ENCODE data around the gene SLC41A3.

DNA sequence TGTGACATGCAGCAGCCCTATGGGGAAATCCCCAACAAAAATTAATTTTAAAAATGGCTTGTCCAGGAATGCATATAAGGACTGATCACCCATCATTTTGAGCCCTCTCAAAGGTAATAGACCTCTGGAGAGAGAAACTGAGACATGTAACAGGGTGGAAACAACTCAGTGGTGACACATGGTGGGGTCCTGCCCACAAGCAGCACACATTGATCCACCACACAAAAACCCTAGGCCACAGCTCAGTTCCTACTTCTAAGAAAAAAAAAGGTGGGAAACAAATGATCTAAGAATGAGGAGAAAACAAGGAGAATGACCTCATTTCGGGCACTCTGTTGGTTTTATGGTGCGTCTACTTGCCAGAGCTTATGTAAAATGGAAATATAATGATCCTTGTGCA is 1.9 kb upstream of the SLC41A3 start:
- TF ChIP-seq, protein P1, sequence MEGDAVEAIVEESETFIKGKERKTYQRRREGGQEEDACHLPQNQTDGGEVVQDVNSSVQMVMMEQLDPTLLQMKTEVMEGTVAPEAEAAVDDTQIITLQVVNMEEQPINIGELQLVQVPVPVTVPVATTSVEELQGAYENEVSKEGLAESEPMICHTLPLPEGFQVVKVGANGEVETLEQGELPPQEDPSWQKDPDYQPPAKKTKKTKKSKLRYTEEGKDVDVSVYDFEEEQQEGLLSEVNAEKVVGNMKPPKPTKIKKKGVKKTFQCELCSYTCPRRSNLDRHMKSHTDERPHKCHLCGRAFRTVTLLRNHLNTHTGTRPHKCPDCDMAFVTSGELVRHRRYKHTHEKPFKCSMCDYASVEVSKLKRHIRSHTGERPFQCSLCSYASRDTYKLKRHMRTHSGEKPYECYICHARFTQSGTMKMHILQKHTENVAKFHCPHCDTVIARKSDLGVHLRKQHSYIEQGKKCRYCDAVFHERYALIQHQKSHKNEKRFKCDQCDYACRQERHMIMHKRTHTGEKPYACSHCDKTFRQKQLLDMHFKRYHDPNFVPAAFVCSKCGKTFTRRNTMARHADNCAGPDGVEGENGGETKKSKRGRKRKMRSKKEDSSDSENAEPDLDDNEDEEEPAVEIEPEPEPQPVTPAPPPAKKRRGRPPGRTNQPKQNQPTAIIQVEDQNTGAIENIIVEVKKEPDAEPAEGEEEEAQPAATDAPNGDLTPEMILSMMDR (IDR thresholded peaks at IDR 0.05), result no peak
- no peak for TF ChIP-seq ZFX (IDR thresholded peaks at IDR 0.05; ENCODE audit: borderline replicate concordance)

Measured in 22Rv1 (cell line).